Activated effector memory CD4-positive, alpha-beta T cell treated with Interleukin-2 at 50 U/mL for 16 hours (primary cell): ENCODE data around the gene CCL5.

ENCODE experiments used
- DNase-seq: peaks from one replicate; pipeline ENCODE4 v3.0.0-alpha.2; 2020

CCL5 gene

GRCh38 chr17:35879773-35880654 lies at the start of gene CCL5:
Gene CCL5, minus strand, starts transcription at chr17:35880360.
- DNase-seq = no peak

GRCh38 chr17:35927714-35928113 lies 47.6 kb upstream of the CCL5 start:
- DNase-seq = no peak

GRCh38 chr17:35923609-35924114 lies 43.5 kb upstream of the CCL5 start:
- DNase-seq = no peak

GRCh38 chr17:35920229-35920628 lies 40.1 kb upstream of the CCL5 start:
- DNase-seq = no peak

GRCh38 chr17:35918665-35919064 lies 38.5 kb upstream of the CCL5 start:
- no peak for DNase-seq

GRCh38 chr17:35917519-35918213 lies 37.5 kb upstream of the CCL5 start:
- DNase-seq = no peak

GRCh38 chr17:35915153-35915964 lies 35.2 kb upstream of the CCL5 start:
- DNase-seq = no peak

GRCh38 chr17:35914354-35914753 lies 34.2 kb upstream of the CCL5 start:
- DNase-seq = no peak

GRCh38 chr17:35913609-35914008 lies 33.4 kb upstream of the CCL5 start:
- DNase-seq = no peak

- no peak for DNase-seq
Measured at GRCh38 chr17:35912942-35913341, 32.8 kb upstream of the CCL5 start.

- no peak for DNase-seq
Measured at GRCh38 chr17:35912339-35912912, 32.3 kb upstream of the CCL5 start.

- no peak for DNase-seq
Measured at GRCh38 chr17:35909408-35909807, 29.2 kb upstream of the CCL5 start.

GRCh38 chr17:35907691-35908090 lies 27.5 kb upstream of the CCL5 start:
- DNase-seq = no peak

- DNase-seq = no peak
Measured at GRCh38 chr17:35906926-35907637, 26.9 kb upstream of the CCL5 start.

- no peak for DNase-seq
Measured at GRCh38 chr17:35906191-35906925, 26.2 kb upstream of the CCL5 start.

- DNase-seq = no peak
Measured at GRCh38 chr17:35903451-35903850, 23.3 kb upstream of the CCL5 start.

GRCh38 chr17:35901631-35902175 lies 21.5 kb upstream of the CCL5 start:
- no peak for DNase-seq

GRCh38 chr17:35900708-35901480 lies 20.7 kb upstream of the CCL5 start:
- DNase-seq = no peak

- no peak for DNase-seq
Measured at GRCh38 chr17:35900280-35900679, 20.1 kb upstream of the CCL5 start.
